Keratinocyte (primary cell): ENCODE results near the gene FAM32A. TPM values are rescaled to one million over a fixed set of nuclear protein-coding genes. Genes with fewer than 3 reads are reported as not detected.

Experiments used
- DNase-seq: peaks from one replicate; pipeline ENCODE4 v3.0.0-alpha.2; 2011; ENCODE audit warnings: low read depth, missing footprints, low spot score
- FAIRE-seq: peaks from 2 replicates; lab custom pipeline; 2011; peaks lifted over from hg19 to GRCh38; lab: Jason Lieb, UNC
- H2AFZ ChIP-seq: 2 replicates; pipeline ENCODE4 v1.6.0; 2012; ENCODE audit warnings: low read length, control low read depth, inconsistent platforms; ENCODE audit not compliant: control insufficient read depth
- H3K27ac ChIP-seq: 2 replicates; pipeline ENCODE4 v1.5.1; 2011; ENCODE audit warnings: low read length; ENCODE audit not compliant: control insufficient read depth, insufficient read depth
- H3K27me3 ChIP-seq: 3 replicates; pipeline ENCODE4 v1.6.0; 2011; ENCODE audit warnings: low read length; ENCODE audit not compliant: control insufficient read depth, insufficient read depth; ENCODE audit errors: extremely low read depth
- H3K36me3 ChIP-seq, 2 experiments: 2 replicates in 1 of 2; 3 replicates in 1 of 2; pipeline ENCODE4 v1.5.1; 2011; ENCODE audit warnings: low read length in 2 of 2, mild to moderate bottlenecking in 1 of 2; ENCODE audit not compliant: control insufficient read depth in 2 of 2, insufficient read depth in 2 of 2; ENCODE audit errors: extremely low read depth in 1 of 2
- H3K4me1 ChIP-seq: 3 replicates; pipeline ENCODE4 v1.5.1; 2011; ENCODE audit warnings: low read length; ENCODE audit not compliant: control insufficient read depth, insufficient read depth; ENCODE audit errors: extremely low read depth
- H3K4me2 ChIP-seq: 3 replicates; pipeline ENCODE4 v1.6.0; 2011; ENCODE audit warnings: low read depth, low read length; ENCODE audit not compliant: control insufficient read depth, insufficient read depth; ENCODE audit errors: extremely low read depth
- H3K4me3 ChIP-seq, 3 experiments: fragments of 200-600 bp in 1 of 3; sonication (generic) in 1 of 3; 2 replicates in 2 of 3; 3 replicates in 1 of 3; pipeline ENCODE4 v1.5.1; 2011 to 2016; ENCODE audit warnings: low read length in 3 of 3, mild to moderate bottlenecking in 3 of 3, control low read depth in 2 of 3, inconsistent platforms in 1 of 3, low read depth in 1 of 3, mixed read lengths in 1 of 3, mixed run types in 1 of 3, moderate library complexity in 1 of 3; ENCODE audit not compliant: control insufficient read depth in 2 of 3, insufficient read depth in 2 of 3; ENCODE audit errors: extremely low read depth in 1 of 3
- H3K79me2 ChIP-seq: 2 replicates; pipeline ENCODE4 v1.6.0; 2012; ENCODE audit warnings: low read length; ENCODE audit not compliant: control insufficient read depth, insufficient read depth
- H3K9ac ChIP-seq: 3 replicates; pipeline ENCODE4 v1.6.0; 2011; ENCODE audit warnings: low read length; ENCODE audit not compliant: control insufficient read depth, insufficient read depth; ENCODE audit errors: extremely low read depth
- H3K9me1 ChIP-seq: 3 replicates; pipeline ENCODE4 v1.6.0; 2011; ENCODE audit warnings: low read length; ENCODE audit not compliant: control insufficient read depth, insufficient read depth; ENCODE audit errors: extremely low read depth
- H3K9me3 ChIP-seq: 2 replicates; pipeline ENCODE4 v1.5.1; 2012; ENCODE audit warnings: low read depth, low read length; ENCODE audit not compliant: control insufficient read depth
- H4K20me1 ChIP-seq: 3 replicates; pipeline ENCODE4 v1.6.0; 2011; ENCODE audit warnings: low read length; ENCODE audit not compliant: control insufficient read depth, insufficient read depth; ENCODE audit errors: extremely low read depth
- EZH2 ChIP-seq: IDR thresholded peaks from one replicate; pipeline ENCODE4 v1.6.1; 2012; ENCODE audit warnings: inconsistent platforms, mild to moderate bottlenecking, low read length, moderate library complexity
- dilution Hi-C: fragments of 300-500 bp; cut with MboI; formaldehyde crosslinking; loops from one replicate; pipeline ENCODE4 v1.7.0; 2020; ENCODE audit warnings: low sequenced_read_pairs; ENCODE audit not compliant: extremely low pct_ligation_motif_present
- polyA plus RNA-seq, 5 experiments: library from polyadenylated mRNA; depleted of rRNA in 3 of 5; stranded (reverse) in 3 of 5; stranded (forward) in 1 of 5; unstranded in 1 of 5; fragments of >200 nt; gene quantifications; 1 replicate in 1 of 5; 2 replicates in 3 of 5; 3 replicates in 1 of 5; pipeline versions ENCODE4 v1.2.1 to v1.2.3, GENCODE V29; 2011 to 2012; ENCODE audit warnings: missing spikeins in 2 of 5, low read depth in 1 of 5, low replicate concordance in 1 of 5
- TF ChIP-seq, protein P1 (sequence below), 3 experiments: IDR thresholded peaks in 1 of 3; conservative IDR thresholded peaks in 1 of 3; optimal IDR thresholded peaks in 1 of 3; 2 replicates in 2 of 3; 3 replicates in 1 of 3; pipeline versions ENCODE3 to v1.5.1; 2011; ENCODE audit warnings: low read length in 3 of 3, mild to moderate bottlenecking in 3 of 3, moderate library complexity in 2 of 3, control low read depth in 1 of 3, inconsistent platforms in 1 of 3; ENCODE audit not compliant: insufficient read depth in 2 of 3; ENCODE audit errors: extremely low read depth in 1 of 3

The FAM32A gene
- polyA plus RNA-seq, 1 donor (not counting 4 experiments of a cell fraction or from before 2014, with no cell fraction given): 105 TPM

DNA sequence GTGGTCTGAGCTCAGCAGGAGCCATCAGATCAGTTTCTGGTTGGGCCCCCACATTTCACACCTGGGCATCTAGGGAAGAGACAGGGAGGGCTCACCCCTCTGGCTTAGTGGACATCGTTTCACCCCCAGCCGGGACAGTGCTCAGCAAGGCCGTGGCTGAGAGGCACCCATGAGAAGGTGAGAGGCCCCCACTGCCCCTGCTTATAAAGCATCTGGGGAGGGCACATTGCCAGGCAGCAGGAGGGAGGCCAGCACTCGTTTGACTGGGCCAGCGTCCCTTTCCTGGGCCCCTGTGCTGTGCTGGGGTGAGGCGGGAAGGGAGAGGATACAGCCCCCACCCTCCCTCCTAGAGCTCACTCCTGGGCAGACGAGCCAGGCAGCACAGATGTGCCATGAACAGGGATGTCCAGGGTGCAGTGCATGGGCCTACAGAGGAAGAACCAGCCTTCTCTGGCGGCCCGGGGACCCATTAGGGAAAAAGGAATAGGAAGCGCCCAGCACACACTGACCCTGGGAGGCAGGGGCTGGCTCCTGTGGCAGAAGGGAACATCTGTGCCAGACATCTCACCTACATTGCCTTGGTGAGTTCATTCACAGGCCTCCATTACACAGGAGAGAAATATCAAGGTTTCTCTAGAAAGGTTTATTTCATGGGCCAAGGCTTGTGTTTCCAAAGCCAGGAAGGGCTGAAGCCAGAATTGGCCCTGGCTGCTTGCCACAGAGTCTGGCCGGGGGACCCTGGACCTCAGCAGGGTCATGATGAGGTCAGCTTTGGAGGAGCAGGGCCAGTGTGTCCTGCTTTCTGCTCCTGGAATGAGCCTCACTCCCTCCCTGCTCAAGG is 20.2 kb downstream of the FAM32A start:
- H3K79me2 ChIP-seq: peaks cover 13% of the 10 kb centered on the region
- TF ChIP-seq, protein P1, sequence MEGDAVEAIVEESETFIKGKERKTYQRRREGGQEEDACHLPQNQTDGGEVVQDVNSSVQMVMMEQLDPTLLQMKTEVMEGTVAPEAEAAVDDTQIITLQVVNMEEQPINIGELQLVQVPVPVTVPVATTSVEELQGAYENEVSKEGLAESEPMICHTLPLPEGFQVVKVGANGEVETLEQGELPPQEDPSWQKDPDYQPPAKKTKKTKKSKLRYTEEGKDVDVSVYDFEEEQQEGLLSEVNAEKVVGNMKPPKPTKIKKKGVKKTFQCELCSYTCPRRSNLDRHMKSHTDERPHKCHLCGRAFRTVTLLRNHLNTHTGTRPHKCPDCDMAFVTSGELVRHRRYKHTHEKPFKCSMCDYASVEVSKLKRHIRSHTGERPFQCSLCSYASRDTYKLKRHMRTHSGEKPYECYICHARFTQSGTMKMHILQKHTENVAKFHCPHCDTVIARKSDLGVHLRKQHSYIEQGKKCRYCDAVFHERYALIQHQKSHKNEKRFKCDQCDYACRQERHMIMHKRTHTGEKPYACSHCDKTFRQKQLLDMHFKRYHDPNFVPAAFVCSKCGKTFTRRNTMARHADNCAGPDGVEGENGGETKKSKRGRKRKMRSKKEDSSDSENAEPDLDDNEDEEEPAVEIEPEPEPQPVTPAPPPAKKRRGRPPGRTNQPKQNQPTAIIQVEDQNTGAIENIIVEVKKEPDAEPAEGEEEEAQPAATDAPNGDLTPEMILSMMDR (optimal IDR thresholded peaks at IDR 0.05 in 1 of 3, IDR thresholded peaks at IDR 0.05 in 1 of 3, conservative IDR thresholded peaks at IDR 0.05 in 1 of 3; ENCODE audit: extremely low read depth in 1 of 3, insufficient read depth in 2 of 3, low read length in 3 of 3): no peak
- no peak for TF ChIP-seq EZH2
- H3K4me2 ChIP-seq: no peak overlapping the region
- DNase-seq (no peak), FAIRE-seq (no peak)
- H3K27ac ChIP-seq: no peak overlapping the region
- H4K20me1 ChIP-seq: peaks cover 2% of the 10 kb centered on the region
- H3K4me1 ChIP-seq: no peaks in the 10 kb centered on the region
- H3K9ac ChIP-seq: no peak overlapping the region
- H3K9me1 ChIP-seq: no peaks in the 10 kb centered on the region
- H3K9me3 ChIP-seq: no peaks in the 10 kb centered on the region
- dilution Hi-C loops: loop anchor here (25.0 kb wide), 1 partner anchor 157 kb away; no protein-coding TSS in a partner anchor
- peaks cover 26 to 45% of the 10 kb centered on the region in 2 experiments for H3K36me3 ChIP-seq
- no peak overlapping the region for H3K4me3 ChIP-seq
- H3K27me3 ChIP-seq: no peaks in the 10 kb centered on the region
- no peak overlapping the region for H2AFZ ChIP-seq

DNA sequence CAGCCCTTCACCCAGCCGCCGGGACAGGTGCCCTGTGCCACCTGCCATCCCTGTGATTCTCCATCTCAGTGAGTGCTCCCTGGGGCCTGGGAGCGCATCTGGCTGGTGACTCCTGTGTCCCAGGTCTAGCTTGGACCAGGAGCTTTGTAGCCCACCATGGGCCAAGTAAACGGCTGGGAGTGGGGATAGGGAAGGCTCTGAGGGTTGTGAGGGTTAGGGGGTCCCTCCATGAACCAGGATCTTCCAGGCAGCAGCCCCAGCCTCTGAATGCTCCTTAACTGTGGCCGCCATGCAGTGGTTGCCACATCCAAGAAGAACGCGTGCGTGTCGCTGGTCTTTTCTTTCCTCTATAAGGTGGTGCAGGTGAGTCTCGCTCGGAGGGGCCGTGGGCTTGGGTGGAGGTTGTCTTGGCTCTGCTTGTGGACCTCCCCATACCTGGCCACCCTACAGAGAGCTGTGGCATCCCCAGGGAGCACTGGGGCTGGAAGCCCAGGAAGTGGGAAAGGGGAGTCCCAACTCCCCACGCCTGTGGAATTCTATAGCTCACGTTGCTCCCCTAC is 20.9 kb downstream of the FAM32A start:
- no peaks in the 10 kb centered on the region for H3K9me3 ChIP-seq

More for the DNA sequence above, 20.9 kb downstream of the FAM32A start:
- Histone ChIP-seq H4K20me1 (peaks cover 1% of the 10 kb centered on the region), H3K27me3 (no peaks in the 10 kb centered on the region), H3K4me2 (no peak overlapping the region), H3K4me3 (no peak overlapping the region), H3K9ac (no peak overlapping the region), H3K27ac (no peak overlapping the region), H3K4me1 (no peaks in the 10 kb centered on the region), H3K79me2 (peaks cover 10% of the 10 kb centered on the region), H2AFZ (no peak overlapping the region), H3K9me1 (no peaks in the 10 kb centered on the region), H3K36me3 (peaks cover 23 to 44% of the 10 kb centered on the region in 2 experiments)
- FAIRE-seq (no peak), DNase-seq (no peak)
- TF ChIP-seq EZH2: no peak
- TF ChIP-seq, protein P1 (optimal IDR thresholded peaks at IDR 0.05 in 1 of 3, IDR thresholded peaks at IDR 0.05 in 1 of 3, conservative IDR thresholded peaks at IDR 0.05 in 1 of 3; ENCODE audit: extremely low read depth in 1 of 3, insufficient read depth in 2 of 3, low read length in 3 of 3): no peak
- dilution Hi-C loops: loop anchor here (25.0 kb wide), 1 partner anchor 156 kb away; no protein-coding TSS in a partner anchor
